Measurements from ENCODE around the gene RUNDC3A.

Gene RUNDC3A

DNA sequence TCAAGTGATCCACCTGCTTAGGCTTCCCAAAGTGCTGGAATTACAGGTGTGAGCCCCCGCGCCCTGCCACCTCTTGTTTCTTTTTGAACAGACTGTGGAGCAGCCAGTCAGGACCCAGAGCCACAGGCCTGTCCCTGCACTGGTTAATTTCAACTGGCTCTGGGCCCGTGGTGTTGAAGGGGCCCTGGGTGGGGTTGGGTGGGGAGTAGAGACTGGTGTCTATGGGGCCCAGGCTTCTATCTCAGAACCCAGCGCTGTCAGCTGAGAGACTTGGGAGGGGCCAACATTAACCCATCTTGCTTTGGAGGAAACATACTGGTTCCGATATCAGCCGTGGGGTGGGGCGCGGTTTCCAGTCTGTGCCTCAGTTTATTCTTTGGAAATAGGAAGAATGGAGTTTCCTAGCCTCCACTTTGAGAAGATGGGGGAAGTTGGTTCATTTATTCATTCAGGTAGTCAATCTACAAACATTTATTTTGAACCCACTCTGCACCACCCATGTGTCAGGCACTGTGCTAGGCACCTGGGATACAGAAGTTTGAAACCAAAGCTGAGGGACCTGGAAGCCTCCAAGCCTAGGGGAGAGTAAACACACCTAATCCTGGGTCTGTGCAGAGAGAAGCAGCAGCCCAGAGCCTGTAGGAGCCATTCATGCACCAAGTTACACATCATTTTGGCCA, 24.9 kb upstream of the RUNDC3A start:
- no peak for DNase-seq (ENCODE audit: low read depth in 1 of 2, low spot score in 1 of 2)

DNA sequence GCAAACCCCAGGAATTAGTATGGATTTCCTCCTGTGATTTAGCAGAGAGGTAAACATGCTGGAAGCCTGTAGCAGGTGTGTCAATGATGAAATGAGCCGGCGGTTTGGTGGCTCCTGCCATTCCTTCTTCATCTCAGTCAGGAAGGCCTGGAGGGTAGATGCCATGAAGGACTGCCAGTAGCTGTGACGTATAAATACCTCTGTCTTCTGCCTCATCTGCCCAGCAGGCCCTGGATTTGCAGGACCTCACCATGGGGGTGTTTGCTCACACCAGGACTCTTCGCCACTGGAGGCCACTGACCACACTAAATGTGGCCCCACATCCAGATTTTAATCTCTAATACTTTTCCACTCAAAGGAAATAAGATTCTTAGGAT, 24.4 kb upstream of the RUNDC3A start:
- no peak for DNase-seq (ENCODE audit: low read depth in 1 of 2, low spot score in 1 of 2)

DNA sequence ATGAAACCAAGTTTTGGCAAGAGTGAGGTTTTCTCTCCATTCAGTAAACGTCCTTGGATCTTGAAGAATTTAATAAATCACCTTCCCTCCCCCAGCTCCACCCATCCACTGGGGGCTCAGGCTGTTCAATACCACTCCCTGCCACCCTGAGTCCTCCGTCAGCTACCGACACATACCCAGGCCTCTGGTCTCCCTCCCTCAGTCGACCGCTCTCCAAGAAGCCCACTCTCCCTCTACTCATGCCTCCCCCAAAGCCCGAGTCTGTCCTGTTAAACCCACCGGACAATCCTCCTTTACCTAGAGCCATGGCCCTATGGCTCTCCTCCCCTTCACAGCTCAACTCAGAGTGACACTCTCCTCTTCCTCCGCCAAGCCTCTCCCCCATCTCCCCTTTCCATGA, 20.8 kb upstream of the RUNDC3A start:
- DNase-seq (ENCODE audit: low read depth in 1 of 2, low spot score in 1 of 2): no peak

DNA sequence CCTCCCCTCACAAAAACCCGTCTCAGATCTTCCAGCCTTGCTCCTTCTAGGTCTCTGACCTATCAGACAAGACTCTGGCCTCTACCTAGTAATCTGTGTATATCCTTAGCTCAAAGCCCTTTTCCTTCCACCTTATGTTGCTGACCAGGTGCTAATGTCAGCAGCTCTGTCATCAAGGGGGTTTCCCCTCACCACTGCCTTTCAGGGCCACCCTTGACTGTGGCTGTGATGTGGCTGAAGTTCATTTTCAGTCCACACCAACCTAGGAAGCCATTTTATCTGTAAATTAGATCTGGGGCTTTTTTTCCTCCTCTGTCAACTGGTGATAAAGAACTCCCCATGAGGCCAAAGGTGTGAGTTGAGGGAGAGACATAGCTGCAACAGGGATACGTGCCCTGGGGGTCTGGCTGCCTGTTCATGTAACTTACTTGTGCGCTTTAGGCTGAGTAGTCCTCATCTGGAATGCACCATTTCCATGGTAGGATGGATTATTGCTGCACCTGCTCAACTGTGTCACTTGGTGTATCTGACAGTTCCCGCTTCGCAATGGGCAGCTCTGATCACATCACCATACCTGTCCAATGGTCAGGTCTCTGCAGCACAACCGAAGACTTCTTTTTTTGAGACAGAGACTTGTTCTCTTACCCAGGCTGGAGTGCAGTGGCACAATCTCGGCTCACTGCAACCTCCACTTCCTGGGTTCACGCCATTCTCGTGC, 14.7 kb upstream of the RUNDC3A start:
- no peak for DNase-seq (ENCODE audit: low read depth in 1 of 2, low spot score in 1 of 2)

DNA sequence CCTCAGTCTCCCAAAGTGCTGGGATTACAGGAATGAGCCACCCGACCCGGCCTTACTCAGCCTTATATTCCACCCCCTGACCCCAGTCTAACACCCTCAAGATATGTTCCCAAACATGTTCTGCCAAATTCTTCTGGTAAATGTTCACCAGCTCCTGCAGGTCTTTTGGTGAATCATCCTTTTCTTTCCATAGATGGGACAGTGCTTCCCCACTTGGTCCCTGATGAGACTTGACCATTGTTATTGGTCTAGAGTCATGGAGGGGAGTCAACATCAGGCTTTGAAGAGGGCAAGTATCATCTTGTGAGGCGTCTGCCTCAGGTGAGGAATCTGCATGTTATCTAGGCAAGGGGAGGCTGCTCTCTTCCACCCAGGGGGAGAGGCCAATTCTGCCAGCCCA, 10.4 kb upstream of the RUNDC3A start:
- DNase-seq (ENCODE audit: low read depth in 1 of 2, low spot score in 1 of 2): no peak

DNA sequence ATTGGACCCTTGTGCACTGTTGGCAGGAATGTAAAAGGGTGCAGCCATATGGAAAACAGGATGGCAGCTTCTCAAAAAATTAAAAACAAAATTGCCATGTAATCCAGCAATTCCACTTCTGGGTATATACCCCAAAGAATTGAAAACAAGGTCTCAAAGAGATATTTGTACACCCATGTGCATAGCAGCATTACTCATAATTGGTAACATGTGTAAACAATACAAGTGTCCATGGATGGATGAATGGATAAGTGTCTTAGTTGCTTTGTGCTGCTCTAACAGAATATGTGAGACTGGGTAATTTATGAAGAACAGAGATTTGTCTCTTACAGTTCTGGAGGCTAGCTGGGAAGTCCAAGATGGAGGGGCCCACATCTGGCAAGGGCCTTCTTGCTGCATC, 3.8 kb upstream of the RUNDC3A start:
- no peak for DNase-seq (ENCODE audit: low read depth in 1 of 2, low spot score in 1 of 2)

DNA sequence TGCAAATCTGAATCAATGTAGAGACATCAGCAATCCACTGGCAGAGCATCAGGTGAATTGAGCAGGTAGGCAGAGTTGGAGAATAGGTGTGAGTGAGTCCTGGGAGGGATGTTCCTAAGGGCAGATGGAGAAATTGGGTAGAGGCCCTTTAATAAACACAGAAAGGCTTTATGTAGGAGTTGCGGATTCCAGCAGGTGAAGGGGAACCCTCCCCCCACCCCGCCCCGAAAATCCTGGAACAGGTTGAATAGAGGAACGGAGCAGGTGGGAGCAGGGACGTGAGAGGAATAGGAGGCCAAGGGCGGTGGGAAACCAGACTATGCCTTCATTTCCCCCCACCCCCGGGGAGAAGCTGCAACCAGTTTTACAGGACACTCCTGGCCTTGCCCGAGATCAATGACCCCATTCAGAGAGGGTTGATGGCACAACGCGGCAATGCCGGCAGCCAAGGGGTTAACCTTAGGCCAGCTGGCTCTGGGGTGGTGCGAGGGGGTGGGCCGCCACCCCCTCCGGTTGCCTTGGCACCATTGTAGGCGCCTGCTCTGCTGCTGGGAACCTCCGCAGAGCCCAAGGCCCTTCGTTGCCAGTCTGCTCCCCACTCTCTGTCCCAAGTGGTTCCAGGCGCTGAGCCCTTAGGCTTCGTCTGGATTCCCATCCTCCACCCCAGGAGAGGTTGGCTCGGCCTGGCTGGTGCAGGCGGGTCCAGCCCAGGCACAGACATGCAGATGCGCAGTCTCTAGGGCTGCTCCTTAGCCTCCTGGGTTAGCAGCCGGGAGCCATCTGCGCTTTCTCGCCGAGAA, 814 bp upstream of the RUNDC3A start:
- no peak for DNase-seq (ENCODE audit: low read depth in 1 of 2, low spot score in 1 of 2)

DNA sequence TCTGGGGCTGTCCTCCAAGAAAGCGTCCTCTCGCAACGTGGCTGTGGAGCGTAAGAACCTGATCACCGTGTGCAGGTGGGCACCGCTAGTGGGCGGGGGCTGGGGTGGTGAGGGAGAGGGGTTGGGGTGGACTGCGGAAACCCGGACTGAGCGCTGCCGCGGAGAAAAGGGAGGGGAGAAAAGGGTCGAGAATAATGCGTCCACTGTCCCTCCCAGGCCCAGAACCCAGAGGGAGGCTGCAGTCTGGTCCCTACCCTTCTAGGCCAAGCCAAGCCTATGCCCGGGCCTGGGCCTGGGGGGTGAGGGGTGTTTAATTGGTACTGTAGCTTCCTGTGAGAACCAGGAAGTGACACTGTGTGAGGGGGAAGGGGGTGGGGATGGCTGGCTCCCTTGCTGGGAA, 464 bp downstream of the RUNDC3A start:
- DNase-seq (ENCODE audit: low read depth in 1 of 2, low spot score in 1 of 2): no peak

DNA sequence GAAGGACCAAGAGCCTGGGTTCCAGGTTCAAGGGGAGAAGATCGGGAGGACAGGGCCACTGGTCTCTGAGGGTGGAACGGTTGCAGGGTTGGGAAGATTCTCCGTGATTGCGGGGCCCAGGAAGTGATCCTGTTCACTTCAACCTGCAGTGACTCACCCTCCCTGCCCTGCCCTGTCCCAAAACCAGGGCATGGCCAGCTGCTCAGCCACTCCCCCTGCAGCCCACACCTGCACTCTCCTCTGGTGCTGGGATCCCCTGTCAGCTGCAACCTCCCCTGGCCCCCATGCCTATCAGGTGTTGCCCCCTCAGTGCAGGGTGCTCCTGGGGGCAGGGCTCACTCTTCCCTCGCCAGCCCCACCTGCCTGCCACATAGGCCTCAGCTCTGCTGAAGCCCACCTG, 1.1 kb downstream of the RUNDC3A start:
- no peak for DNase-seq (ENCODE audit: low read depth in 1 of 2, low spot score in 1 of 2)

DNA sequence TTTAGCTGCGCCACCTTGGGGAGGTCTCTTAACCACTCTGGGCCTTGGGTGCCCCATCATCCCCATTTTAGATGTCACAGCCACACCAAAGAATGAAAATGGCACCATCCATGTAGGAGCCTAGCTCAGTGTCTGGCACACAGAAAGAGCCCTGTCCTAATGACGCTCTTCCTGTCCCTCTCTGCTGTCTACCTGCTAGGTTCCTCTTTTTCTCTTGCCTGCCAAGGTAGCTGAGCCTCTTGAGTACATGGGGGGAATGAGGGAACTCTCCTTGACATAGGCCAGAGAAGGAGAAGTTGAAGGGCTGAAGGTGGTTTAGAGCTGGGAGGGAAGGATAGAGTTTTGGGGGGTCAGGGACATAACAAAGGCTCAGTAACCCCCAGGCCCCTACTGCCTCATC, 1.8 kb downstream of the RUNDC3A start:
- no peak for DNase-seq (ENCODE audit: low read depth in 1 of 2, low spot score in 1 of 2)

DNA sequence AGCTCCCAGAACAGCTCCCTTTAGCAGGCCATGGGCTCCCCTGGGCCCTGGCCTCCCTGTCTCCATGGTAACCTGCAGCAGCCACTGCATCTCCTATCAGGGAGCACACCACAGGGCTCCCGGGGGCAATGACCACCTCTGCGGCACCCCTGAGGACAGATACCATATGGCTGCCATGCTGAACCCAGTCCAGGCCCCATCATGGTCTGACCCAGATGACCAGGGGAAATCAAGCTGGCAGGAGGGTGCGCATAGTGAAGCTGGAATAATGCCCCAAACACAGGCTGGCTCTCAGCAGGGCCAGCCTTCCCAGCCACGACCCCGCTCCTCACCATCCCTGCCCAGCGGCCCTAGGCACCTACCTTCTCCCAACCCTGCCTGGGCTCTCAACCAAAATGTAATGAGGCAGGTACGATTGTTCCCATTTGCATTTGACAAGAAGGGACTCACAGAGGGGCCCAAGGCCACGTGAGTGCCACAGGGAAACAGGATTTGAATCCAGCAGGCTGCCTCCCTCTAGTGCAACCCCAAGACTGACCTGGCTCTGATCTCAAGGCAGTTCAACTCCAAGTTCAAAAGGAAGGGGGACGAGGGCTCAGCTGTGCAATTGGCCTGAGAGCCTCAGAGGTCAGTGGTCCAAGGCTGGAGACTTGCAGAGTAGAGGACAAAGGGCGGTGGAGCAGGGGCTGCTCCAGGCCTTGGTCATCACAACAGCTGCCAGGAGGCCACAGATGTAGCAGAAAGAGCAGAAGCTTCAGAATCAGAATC, 2.4 kb downstream of the RUNDC3A start:
- no peak for DNase-seq (ENCODE audit: low read depth in 1 of 2, low spot score in 1 of 2)

DNA sequence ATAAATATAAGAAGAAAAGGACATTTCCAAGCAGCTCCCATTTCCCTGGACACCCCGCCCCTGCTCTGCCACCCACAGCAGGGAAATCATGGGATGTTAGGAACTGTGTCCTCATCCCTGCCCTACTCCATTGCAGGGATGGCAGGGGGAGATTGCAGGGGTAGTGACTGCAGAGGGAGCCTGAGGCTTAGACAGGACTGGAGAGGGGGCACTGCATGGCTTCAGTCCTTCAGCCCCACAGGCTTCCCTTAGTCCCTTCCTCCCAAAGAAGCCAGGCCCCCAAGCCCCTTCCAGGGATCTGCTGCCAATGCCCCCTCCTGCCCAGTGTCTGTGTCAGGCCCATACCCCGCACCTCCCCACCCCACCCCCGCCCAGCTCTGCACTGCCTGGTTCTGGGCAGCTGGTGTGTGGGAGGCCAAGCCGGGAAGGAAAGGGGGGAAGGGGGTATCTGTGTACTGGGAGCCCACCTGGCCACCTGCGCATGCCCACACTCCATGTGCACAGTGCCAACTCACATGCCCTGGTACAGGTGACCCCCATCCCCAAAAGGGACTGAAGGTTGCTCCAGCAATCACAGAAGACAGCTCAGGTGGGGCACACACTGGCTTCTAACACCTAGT, 3.3 kb downstream of the RUNDC3A start:
- DNase-seq (ENCODE audit: low read depth in 1 of 2, low spot score in 1 of 2): no peak

DNA sequence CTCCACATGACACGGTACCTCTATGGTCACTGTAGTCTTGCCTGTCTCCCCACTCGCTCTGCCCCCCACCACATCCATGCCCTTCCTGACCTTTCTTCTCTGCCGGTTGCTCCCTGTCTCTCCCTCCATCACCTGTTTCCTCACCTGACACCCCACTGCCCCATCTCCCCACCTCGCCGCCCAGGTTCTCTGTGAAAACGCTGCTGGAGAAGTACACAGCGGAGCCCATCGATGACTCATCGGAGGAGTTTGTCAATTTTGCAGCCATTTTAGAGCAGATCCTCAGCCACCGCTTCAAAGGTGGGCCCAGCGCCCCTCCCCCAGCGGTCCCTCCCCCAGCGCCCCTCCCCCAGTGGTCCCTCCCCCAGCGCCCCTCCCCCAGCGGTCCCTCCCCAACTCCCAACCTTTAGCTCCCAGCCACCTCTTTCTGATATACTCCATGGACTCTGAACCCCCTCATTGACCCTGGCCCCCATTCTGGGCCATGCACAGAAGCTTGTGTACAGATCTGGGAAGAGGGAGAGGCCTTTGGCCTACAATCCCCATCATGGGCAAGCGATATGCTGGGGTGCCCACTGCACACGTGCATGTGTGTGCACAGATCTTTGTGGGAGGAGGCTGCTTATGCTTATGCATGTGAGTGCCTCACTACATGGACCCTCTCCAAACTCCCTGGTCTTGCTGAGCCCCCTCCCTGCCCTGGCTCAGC, 4.1 kb downstream of the RUNDC3A start:
- no peak for DNase-seq (ENCODE audit: low read depth in 1 of 2, low spot score in 1 of 2)

DNA sequence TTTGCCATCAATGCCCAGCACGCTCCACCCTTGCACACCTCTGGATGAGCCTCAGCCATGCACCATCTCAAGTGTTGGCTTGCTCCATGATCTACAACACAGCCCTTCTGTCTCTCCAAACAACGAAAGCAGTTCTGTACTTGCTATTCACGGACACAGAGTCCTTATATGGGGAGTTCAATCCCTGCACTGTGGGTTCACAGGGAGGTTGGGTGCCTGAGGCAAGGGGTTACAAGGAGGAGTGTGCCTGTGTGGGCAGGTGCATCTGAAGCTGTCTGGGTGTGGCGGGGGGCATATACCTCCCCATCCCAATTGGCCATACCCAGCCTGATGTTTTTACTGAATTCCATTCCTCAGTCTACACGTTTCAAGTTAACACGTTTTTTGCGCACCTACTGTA, 5.6 kb downstream of the RUNDC3A start:
- no peak for DNase-seq (ENCODE audit: low read depth in 1 of 2, low spot score in 1 of 2)

DNA sequence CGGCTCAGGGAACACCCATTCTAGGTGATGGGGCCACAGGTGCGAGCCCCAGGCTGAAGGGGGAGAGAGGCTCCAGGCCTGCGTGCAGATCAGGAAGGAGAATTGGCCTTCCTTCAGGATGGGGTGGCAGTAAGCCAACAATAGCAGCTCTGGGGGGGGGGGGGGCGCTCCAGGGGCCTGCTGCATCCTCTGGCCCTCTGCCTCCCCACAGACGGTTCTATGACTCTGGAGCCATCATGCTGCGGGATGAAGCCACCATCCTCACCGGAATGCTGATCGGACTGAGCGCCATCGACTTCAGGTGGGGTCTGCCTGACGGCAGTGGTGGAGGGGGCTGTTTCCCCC, 6.1 kb downstream of the RUNDC3A start:
- DNase-seq (ENCODE audit: low read depth in 1 of 2, low spot score in 1 of 2): no peak

DNA sequence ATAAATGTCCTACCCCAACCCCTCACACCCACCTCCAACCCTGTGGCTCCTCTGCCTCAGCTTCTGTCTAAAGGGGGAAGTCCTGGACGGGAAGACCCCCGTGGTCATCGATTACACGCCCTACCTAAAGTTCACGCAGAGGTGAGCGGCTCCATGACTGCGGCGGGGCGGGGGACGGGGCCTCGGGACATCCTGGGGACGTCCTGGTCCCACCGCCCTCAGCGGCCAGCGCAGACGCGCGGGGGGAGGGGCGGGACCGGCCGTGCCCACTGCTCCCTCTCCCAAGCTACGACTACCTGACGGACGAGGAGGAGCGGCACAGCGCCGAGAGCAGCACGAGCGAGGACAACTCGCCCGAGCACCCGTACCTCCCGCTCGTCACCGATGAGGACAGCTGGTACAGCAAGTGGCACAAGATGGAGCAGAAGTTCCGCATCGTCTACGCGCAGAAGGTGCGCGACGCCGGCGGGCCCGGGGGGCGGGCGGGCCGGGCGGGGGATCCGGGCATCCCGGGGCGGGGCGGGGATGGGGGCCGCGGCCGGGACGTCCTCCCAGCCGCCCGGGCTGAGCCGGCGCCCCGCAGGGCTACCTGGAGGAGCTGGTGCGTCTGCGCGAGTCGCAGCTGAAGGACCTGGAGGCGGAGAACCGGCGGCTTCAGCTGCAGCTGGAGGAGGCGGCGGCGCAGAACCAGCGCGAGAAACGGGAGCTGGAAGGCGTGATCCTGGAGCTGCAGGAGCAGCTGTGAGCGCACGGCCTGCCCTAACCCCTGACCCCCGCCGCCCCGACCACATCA, 6.7 kb downstream of the RUNDC3A start:
- peak in 1 of 2 donors; percentile 33 for DNase-seq (ENCODE audit: low read depth in 1 of 2, low spot score in 1 of 2)

DNA sequence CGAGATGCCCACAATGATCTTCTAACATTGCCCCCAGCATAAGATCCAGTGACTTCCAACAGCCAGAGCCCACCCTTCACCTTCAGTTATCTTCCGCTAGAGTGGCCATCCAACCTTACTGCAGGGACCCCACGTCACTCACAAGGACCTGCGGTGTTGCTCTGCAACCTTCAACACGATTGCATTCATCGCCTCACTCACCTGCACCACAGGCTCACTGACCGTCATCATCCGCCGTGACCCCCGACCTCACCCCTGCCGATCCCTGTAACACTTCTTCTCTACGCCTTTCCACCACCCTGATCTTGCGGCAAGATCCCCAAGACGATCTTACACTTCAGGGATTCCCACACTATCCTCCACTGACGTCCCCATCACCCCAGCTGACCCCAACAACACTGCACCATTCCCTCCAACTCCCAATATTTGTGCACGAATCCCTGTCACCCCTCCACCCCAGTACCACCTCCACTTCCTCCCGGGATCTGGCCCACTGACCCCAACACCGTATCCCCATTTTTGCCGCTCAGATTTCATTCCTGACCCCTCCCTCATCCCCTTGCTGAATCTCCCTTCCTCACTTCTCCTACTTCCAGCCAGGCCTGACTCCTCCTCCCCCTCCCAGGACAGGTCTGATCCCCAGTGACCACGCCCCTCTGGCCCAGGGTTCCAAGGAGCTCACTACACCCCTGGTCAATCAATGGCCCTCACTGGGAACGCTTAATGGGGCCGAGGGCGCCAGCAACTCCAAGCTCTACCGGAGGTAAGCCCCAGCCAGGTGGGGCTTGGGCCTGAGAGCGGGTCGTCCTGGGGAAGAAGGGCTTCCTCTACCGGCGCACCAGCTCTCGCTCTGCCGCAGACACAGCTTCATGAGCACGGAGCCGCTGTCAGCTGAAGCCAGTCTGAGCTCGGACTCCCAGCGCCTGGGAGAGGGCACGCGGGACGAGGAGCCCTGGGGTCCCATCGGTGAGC, 7.6 kb downstream of the RUNDC3A start:
- no peak for DNase-seq (ENCODE audit: low read depth in 1 of 2, low spot score in 1 of 2)

DNA sequence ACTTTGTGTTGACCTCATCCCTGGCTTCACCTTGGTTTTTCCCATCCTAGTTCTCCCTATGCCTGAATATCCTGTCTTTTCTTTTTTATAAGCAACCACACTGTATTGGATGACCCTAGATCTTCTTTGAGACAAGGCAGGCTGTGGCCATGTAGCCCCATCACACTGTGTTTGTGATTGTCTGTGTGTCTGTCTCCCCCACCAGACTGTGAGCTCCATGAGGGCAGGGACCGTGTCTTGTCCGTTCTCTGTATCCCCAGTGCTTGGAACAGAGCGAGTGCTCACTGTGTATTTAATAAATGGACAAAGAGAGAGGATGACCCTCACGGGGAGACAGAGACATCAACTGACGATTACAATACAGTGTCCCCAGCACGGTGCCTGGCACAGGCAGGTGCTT, 9.1 kb downstream of the RUNDC3A start:
- no peak for DNase-seq (ENCODE audit: low read depth in 1 of 2, low spot score in 1 of 2)
